IPS-18a (cell line): ENCODE results near the gene EYA2.

ENCODE experiments used
- H3K27ac ChIP-seq: one replicate; pipeline ENCODE4 v1.5.1; 2013; ENCODE audit warnings: low read length
- H3K27me3 ChIP-seq: one replicate; pipeline ENCODE4 v1.6.1; 2013; ENCODE audit warnings: mild to moderate bottlenecking, low read length; ENCODE audit not compliant: control insufficient read depth, insufficient read depth
- H3K36me3 ChIP-seq: one replicate; pipeline ENCODE4 v1.6.1; 2013; ENCODE audit warnings: low read depth, low read length; ENCODE audit not compliant: control insufficient read depth
- H3K4me1 ChIP-seq: one replicate; pipeline ENCODE4 v1.6.1; 2013; ENCODE audit warnings: low read depth, low read length; ENCODE audit not compliant: control insufficient read depth
- H3K4me3 ChIP-seq: one replicate; pipeline ENCODE4 v1.5.1; 2013; ENCODE audit warnings: low read length
- H3K9ac ChIP-seq: one replicate; pipeline ENCODE4 v1.6.1; 2013; ENCODE audit warnings: mild to moderate bottlenecking, low read length, moderate library complexity
- H3K9me3 ChIP-seq: one replicate; pipeline ENCODE4 v1.6.1; 2013; ENCODE audit warnings: low read depth, low read length; ENCODE audit not compliant: control insufficient read depth

Gene EYA2

GRCh38 chr20:46975976-46976375, 81.3 kb downstream of the EYA2 start:
- H3K4me1 ChIP-seq = peaks cover 11% of the 10 kb centered on the region
- H3K27me3 ChIP-seq = no peaks in the 10 kb centered on the region
- no peaks in the 10 kb centered on the region for H3K9me3 ChIP-seq
- no peaks in the 10 kb centered on the region for H3K36me3 ChIP-seq
- H3K4me3 ChIP-seq = no peak overlapping the region
- no peak overlapping the region for H3K9ac ChIP-seq
- no peak overlapping the region for H3K27ac ChIP-seq

GRCh38 chr20:46977204-46977603, 82.6 kb downstream of the EYA2 start:
- H3K9ac ChIP-seq = no peak overlapping the region
- peaks cover 9% of the 10 kb centered on the region for H3K4me1 ChIP-seq
- H3K27me3 ChIP-seq = no peaks in the 10 kb centered on the region
- no peak overlapping the region for H3K4me3 ChIP-seq
- H3K27ac ChIP-seq = no peak overlapping the region
- no peaks in the 10 kb centered on the region for H3K9me3 ChIP-seq
- no peaks in the 10 kb centered on the region for H3K36me3 ChIP-seq

GRCh38 chr20:46977909-46978588, 83.4 kb downstream of the EYA2 start:
- H3K36me3 ChIP-seq = no peaks in the 10 kb centered on the region
- H3K27ac ChIP-seq = no peak overlapping the region
- H3K4me1 ChIP-seq = peaks cover 9% of the 10 kb centered on the region

GRCh38 chr20:46978951-46979491, 84.4 kb downstream of the EYA2 start:
- H3K4me3 ChIP-seq = no peak overlapping the region
- H3K27me3 ChIP-seq = no peaks in the 10 kb centered on the region
- no peaks in the 10 kb centered on the region for H3K36me3 ChIP-seq
- no peak overlapping the region for H3K9ac ChIP-seq
- no peaks in the 10 kb centered on the region for H3K9me3 ChIP-seq
- no peak overlapping the region for H3K27ac ChIP-seq
- H3K4me1 ChIP-seq = peaks cover 9% of the 10 kb centered on the region

More at GRCh38 chr20:46977909-46978588, 83.4 kb downstream of the EYA2 start:
- Histone ChIP-seq H3K9me3 (no peaks in the 10 kb centered on the region), H3K4me3 (no peak overlapping the region), H3K9ac (no peak overlapping the region), H3K27me3 (no peaks in the 10 kb centered on the region)

GRCh38 chr20:46979603-46980241, 85.1 kb downstream of the EYA2 start:
- H3K4me3 ChIP-seq = no peak overlapping the region
- no peaks in the 10 kb centered on the region for H3K9me3 ChIP-seq
- H3K27me3 ChIP-seq = no peaks in the 10 kb centered on the region
- no peaks in the 10 kb centered on the region for H3K36me3 ChIP-seq
- no peak overlapping the region for H3K9ac ChIP-seq
- H3K4me1 ChIP-seq = peaks cover 9% of the 10 kb centered on the region
- H3K27ac ChIP-seq = no peak overlapping the region

GRCh38 chr20:46981184-46981583, 86.5 kb downstream of the EYA2 start:
- Histone ChIP-seq H3K27me3 (no peaks in the 10 kb centered on the region), H3K36me3 (no peaks in the 10 kb centered on the region), H3K4me1 (peaks cover 9% of the 10 kb centered on the region), H3K9ac (no peak overlapping the region), H3K4me3 (no peak overlapping the region), H3K27ac (no peak overlapping the region), H3K9me3 (no peaks in the 10 kb centered on the region)

GRCh38 chr20:46983466-46983865, 88.8 kb downstream of the EYA2 start:
- Histone ChIP-seq H3K27ac (no peak overlapping the region), H3K4me1 (peaks cover 9% of the 10 kb centered on the region), H3K9me3 (no peaks in the 10 kb centered on the region), H3K9ac (no peak overlapping the region), H3K36me3 (no peaks in the 10 kb centered on the region), H3K4me3 (no peak overlapping the region), H3K27me3 (no peaks in the 10 kb centered on the region)

- Histone ChIP-seq H3K9me3 (no peaks in the 10 kb centered on the region), H3K27me3 (no peaks in the 10 kb centered on the region), H3K4me1 (peaks cover 5% of the 10 kb centered on the region), H3K9ac (no peak overlapping the region), H3K4me3 (no peak overlapping the region), H3K27ac (no peak overlapping the region), H3K36me3 (no peaks in the 10 kb centered on the region)
Observed at GRCh38 chr20:46984405-46984804, 89.8 kb downstream of the EYA2 start.

GRCh38 chr20:46985250-46985649, 90.6 kb downstream of the EYA2 start:
- H3K4me3 ChIP-seq = no peak overlapping the region
- H3K36me3 ChIP-seq = no peaks in the 10 kb centered on the region
- no peak overlapping the region for H3K9ac ChIP-seq
- H3K27me3 ChIP-seq = no peaks in the 10 kb centered on the region
- peaks cover 6% of the 10 kb centered on the region for H3K4me1 ChIP-seq
- H3K9me3 ChIP-seq = no peaks in the 10 kb centered on the region
- H3K27ac ChIP-seq = no peak overlapping the region

- Histone ChIP-seq H3K9ac (no peak overlapping the region), H3K27ac (no peak overlapping the region), H3K9me3 (no peaks in the 10 kb centered on the region), H3K36me3 (no peaks in the 10 kb centered on the region), H3K27me3 (no peaks in the 10 kb centered on the region), H3K4me1 (peaks cover 10% of the 10 kb centered on the region), H3K4me3 (no peak overlapping the region)
Observed at GRCh38 chr20:46985671-46986070, 91.0 kb downstream of the EYA2 start.

- H3K9ac ChIP-seq = no peak overlapping the region
- H3K36me3 ChIP-seq = no peaks in the 10 kb centered on the region
- no peaks in the 10 kb centered on the region for H3K27me3 ChIP-seq
- H3K9me3 ChIP-seq = no peaks in the 10 kb centered on the region
- H3K4me1 ChIP-seq = peaks cover 16% of the 10 kb centered on the region
- H3K27ac ChIP-seq = no peak overlapping the region
- no peak overlapping the region for H3K4me3 ChIP-seq
Observed at GRCh38 chr20:46987001-46987400, 92.4 kb downstream of the EYA2 start.
